GM12891 (cell line): ENCODE data around the gene DDX19B.
"Not testable (repeated sequence)": the region's sequence is repeated elsewhere in the genome, so short reads cannot be mapped to it uniquely, and the experiment has no call there.

ENCODE experiments used
- DNase-seq: peaks from one replicate; pipeline ENCODE4 v3.0.0; 2011; ENCODE audit warnings: low spot score; ENCODE audit not compliant: insufficient read length
- FAIRE-seq: peaks from 2 replicates; lab custom pipeline; 2011; peaks lifted over from hg19 to GRCh38; lab: Jason Lieb, UNC
- PAX5 ChIP-seq: IDR thresholded peaks from 2 replicates; pipeline ENCODE4 v1.6.1; 2011; ENCODE audit warnings: low read length, moderate library complexity, mild to moderate bottlenecking; ENCODE audit not compliant: insufficient read depth, severe bottlenecking
- POLR2A ChIP-seq: IDR thresholded peaks from 2 replicates; pipeline ENCODE4 v1.6.1; 2011; ENCODE audit warnings: low read depth, low read length, control low read depth
- POLR2AphosphoS5 ChIP-seq: IDR thresholded peaks from 2 replicates; pipeline ENCODE4 v1.6.1; 2011; ENCODE audit warnings: low read depth, low read length, control low read depth
- POU2F2 ChIP-seq: IDR thresholded peaks from 2 replicates; pipeline ENCODE4 v1.6.1; 2011; ENCODE audit warnings: low read depth, mild to moderate bottlenecking, control low read depth, low read length, moderate library complexity
- SPI1 ChIP-seq: IDR thresholded peaks from 2 replicates; pipeline ENCODE4 v1.6.1; 2011; ENCODE audit warnings: low read depth, low read length, control low read depth
- TAF1 ChIP-seq: IDR thresholded peaks from 2 replicates; pipeline ENCODE4 v1.6.1; 2011; ENCODE audit warnings: low read depth, low read length, control low read depth

The DDX19B gene

DNA sequence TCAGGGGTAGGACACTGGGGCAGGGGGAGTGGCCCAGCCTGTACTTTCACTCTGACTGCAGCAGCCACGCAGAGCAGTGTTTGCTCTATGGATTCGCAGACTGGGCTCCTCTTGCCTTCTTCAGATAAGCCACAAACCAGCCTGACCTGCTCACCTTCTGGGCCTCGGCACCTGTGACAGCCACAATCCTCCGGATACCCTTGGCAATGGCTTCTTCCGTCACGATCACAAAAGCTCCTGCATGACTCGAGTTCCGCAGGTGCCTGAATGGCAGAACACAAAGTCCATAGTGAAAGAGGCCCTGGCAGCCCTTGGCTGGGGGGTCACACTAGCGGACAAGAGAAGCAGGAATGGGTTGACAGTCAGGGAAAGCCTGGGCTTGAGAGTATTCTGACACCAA, 43.4 kb upstream of the DDX19B start:
- DNase-seq = no peak

DNA sequence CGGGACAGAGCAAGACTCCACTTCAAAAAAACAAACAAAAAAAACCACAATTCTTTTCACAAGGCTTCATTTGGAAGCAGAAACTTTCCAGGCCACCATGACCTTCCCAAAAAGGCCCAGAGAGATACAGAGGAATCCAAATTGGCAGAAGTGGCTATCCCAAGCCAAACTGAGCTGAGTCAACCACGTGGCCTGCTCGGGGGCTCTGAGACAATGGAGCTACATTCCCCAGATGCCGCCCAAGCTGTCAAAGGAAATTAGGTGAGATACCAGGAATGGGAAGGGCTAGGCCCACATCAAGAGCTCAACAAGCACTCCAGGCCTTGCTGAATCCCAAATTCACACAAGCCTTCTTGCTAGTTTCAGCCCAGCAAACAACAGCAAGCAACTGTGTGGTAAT, 41.6 kb upstream of the DDX19B start:
- TF ChIP-seq SPI1 (no peak), POLR2AphosphoS5 (no peak), POLR2A (no peak), PAX5 (no peak), TAF1 (no peak), POU2F2 (no peak)
- FAIRE-seq (no peak), DNase-seq (no peak)

More for the DNA sequence above, 43.4 kb upstream of the DDX19B start:
- FAIRE-seq = no peak
- no peak for TF ChIP-seq POLR2AphosphoS5
- TF ChIP-seq POLR2A = no peak
- TF ChIP-seq PAX5 = no peak
- TF ChIP-seq TAF1 = no peak
- no peak for TF ChIP-seq POU2F2
- no peak for TF ChIP-seq SPI1

DNA sequence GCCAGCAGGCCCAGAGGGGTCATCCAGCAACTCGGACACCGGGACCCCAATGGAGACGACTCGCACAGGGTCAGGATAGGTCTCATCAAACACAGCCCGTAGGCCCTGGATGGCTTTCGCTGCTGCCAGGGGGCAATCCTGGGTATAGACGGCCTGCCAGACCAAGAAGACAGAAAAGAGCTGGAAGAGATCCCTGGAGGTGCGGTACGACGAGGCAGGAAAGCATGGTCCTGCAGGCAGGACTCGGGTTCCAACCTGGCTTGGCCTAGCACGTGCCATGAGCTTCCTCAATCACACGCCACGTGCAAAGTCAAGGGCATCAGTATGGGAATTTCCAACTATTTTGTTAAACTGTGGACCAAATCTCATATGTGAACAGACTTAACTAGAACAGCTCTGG, 40.9 kb upstream of the DDX19B start:
- no peak for TF ChIP-seq POLR2AphosphoS5
- no peak for TF ChIP-seq SPI1
- TF ChIP-seq PAX5 = no peak
- no peak for TF ChIP-seq POU2F2
- TF ChIP-seq TAF1 = no peak
- TF ChIP-seq POLR2A = no peak
- FAIRE-seq = no peak
- DNase-seq = no peak

- TF ChIP-seq POLR2A = no peak
- no peak for TF ChIP-seq PAX5
- no peak for TF ChIP-seq POLR2AphosphoS5
- no peak for TF ChIP-seq POU2F2
- no peak for TF ChIP-seq TAF1
- TF ChIP-seq SPI1 = no peak
- DNase-seq = no peak
- FAIRE-seq = no peak
Measured at GRCh38 chr16:70258946-70259345, 40.0 kb upstream of the DDX19B start.

GRCh38 chr16:70259903-70260302, 39.1 kb upstream of the DDX19B start:
- not testable (repeated sequence) for FAIRE-seq

GRCh38 chr16:70267516-70267915, 31.5 kb upstream of the DDX19B start:
- TF ChIP-seq POU2F2 (no peak), TAF1 (no peak), POLR2A (no peak), POLR2AphosphoS5 (no peak), SPI1 (no peak), PAX5 (no peak)
- no peak for FAIRE-seq
- DNase-seq = no peak

More at GRCh38 chr16:70259903-70260302, 39.1 kb upstream of the DDX19B start:
- DNase-seq = not testable (repeated sequence)

GRCh38 chr16:70267922-70268321, 31.1 kb upstream of the DDX19B start:
- not testable (repeated sequence) for DNase-seq, FAIRE-seq

DNA sequence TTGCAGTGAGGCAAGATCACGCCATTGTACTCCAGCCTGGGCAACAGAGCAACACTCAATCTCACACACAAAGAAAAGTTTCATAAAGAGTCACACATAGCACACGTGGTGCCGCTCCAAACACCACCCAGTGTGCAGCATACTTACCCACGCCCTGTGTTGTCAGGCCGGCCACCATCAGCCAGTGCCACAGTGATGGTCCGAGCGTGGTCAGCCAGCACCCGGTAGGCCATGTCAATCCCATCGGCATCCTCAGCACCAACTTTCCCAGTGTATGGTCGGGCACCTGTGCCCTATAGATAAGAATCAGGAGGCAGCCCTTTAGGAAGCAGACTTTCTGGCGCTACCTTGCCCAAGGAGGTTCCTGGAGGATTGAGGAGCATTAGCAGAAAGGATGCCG, 29.5 kb upstream of the DDX19B start:
- TF ChIP-seq PAX5 (no peak), SPI1 (no peak), TAF1 (no peak), POLR2AphosphoS5 (no peak), POLR2A (no peak), POU2F2 (no peak)
- FAIRE-seq (no peak), DNase-seq (no peak)

DNA sequence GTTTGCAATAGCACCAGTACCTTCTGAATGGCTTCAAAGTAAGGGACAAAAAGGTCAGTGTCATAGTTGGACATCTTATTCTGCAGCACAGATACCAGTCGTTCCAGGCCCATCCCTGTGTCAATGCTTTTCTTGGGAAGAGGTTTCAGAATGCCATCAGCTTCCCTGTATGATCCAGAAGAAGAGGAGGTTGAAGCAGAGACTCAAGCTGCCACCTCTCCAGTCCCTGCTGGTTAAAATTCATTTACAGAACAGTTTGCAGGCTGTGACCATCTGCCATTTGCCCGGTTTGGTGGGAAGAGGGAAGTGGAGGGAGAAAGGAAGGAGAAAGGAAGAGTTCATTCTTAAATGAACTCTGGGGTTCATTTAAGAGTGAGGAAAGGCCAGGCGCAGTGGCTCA, 28.8 kb upstream of the DDX19B start:
- no peak for TF ChIP-seq SPI1
- TF ChIP-seq POLR2A = no peak
- no peak for TF ChIP-seq TAF1
- no peak for TF ChIP-seq POLR2AphosphoS5
- TF ChIP-seq PAX5 = no peak
- no peak for TF ChIP-seq POU2F2
- DNase-seq (no peak), FAIRE-seq (no peak)

GRCh38 chr16:70271696-70272095, 27.3 kb upstream of the DDX19B start:
- TF ChIP-seq SPI1 (no peak), PAX5 (no peak), TAF1 (no peak), POLR2A (no peak), POLR2AphosphoS5 (no peak), POU2F2 (no peak)
- DNase-seq (no peak), FAIRE-seq (no peak)

GRCh38 chr16:70276392-70276791, 22.6 kb upstream of the DDX19B start:
- no peak for TF ChIP-seq SPI1
- no peak for TF ChIP-seq PAX5
- TF ChIP-seq POU2F2 = no peak
- FAIRE-seq = no peak
- DNase-seq = no peak

GRCh38 chr16:70287304-70287971, 11.5 kb upstream of the DDX19B start:
- not testable (repeated sequence) for DNase-seq

More at GRCh38 chr16:70287304-70287971, 11.5 kb upstream of the DDX19B start:
- not testable (repeated sequence) for FAIRE-seq
